ENCODE results near the gene CWC15.

DNA sequence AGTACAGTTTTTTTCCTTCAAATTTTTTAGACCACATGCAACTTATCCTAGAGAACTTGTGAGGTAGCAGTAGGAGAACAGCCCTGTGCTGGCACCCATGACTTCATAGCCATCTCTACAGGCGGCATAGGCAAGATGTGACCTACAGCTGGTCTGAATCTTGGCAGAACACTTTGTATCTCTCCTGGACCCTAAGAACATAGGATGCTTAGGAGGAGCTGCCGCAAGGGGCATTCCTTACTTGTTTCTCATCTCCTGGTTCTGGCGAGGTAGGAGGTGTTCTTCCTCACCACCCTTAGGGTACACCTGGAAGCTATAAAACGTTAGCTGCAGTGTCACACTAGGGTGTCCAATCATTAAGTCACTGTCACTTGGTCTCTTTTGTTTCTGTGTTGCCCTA lies 16.4 kb downstream of the CWC15 start:
- TF ChIP-seq, protein P1, sequence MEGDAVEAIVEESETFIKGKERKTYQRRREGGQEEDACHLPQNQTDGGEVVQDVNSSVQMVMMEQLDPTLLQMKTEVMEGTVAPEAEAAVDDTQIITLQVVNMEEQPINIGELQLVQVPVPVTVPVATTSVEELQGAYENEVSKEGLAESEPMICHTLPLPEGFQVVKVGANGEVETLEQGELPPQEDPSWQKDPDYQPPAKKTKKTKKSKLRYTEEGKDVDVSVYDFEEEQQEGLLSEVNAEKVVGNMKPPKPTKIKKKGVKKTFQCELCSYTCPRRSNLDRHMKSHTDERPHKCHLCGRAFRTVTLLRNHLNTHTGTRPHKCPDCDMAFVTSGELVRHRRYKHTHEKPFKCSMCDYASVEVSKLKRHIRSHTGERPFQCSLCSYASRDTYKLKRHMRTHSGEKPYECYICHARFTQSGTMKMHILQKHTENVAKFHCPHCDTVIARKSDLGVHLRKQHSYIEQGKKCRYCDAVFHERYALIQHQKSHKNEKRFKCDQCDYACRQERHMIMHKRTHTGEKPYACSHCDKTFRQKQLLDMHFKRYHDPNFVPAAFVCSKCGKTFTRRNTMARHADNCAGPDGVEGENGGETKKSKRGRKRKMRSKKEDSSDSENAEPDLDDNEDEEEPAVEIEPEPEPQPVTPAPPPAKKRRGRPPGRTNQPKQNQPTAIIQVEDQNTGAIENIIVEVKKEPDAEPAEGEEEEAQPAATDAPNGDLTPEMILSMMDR (IDR thresholded peaks at IDR 0.05; ENCODE audit: poor library complexity, severe bottlenecking), result no peak
- no peak for TF ChIP-seq EZH2 (IDR thresholded peaks at IDR 0.05; ENCODE audit: borderline replicate concordance, insufficient read depth, low read length, poor library complexity, severe bottlenecking)
- TF ChIP-seq EP300 (conservative IDR thresholded peaks at IDR 0.05; ENCODE audit: poor library complexity, severe bottlenecking), result no peak
- no peak for TF ChIP-seq TAF1 (IDR thresholded peaks at IDR 0.05; ENCODE audit: low read depth)
- TF ChIP-seq, protein P2, sequence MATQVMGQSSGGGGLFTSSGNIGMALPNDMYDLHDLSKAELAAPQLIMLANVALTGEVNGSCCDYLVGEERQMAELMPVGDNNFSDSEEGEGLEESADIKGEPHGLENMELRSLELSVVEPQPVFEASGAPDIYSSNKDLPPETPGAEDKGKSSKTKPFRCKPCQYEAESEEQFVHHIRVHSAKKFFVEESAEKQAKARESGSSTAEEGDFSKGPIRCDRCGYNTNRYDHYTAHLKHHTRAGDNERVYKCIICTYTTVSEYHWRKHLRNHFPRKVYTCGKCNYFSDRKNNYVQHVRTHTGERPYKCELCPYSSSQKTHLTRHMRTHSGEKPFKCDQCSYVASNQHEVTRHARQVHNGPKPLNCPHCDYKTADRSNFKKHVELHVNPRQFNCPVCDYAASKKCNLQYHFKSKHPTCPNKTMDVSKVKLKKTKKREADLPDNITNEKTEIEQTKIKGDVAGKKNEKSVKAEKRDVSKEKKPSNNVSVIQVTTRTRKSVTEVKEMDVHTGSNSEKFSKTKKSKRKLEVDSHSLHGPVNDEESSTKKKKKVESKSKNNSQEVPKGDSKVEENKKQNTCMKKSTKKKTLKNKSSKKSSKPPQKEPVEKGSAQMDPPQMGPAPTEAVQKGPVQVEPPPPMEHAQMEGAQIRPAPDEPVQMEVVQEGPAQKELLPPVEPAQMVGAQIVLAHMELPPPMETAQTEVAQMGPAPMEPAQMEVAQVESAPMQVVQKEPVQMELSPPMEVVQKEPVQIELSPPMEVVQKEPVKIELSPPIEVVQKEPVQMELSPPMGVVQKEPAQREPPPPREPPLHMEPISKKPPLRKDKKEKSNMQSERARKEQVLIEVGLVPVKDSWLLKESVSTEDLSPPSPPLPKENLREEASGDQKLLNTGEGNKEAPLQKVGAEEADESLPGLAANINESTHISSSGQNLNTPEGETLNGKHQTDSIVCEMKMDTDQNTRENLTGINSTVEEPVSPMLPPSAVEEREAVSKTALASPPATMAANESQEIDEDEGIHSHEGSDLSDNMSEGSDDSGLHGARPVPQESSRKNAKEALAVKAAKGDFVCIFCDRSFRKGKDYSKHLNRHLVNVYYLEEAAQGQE (IDR thresholded peaks at IDR 0.05; ENCODE audit: borderline replicate concordance), result no peak

All from neural cell (in vitro differentiated cells).